Measurements from ENCODE around the gene DGCR2. TPM values are rescaled to one million over a fixed set of nuclear protein-coding genes. Genes with fewer than 3 reads are reported as not detected.

DGCR2 gene
- total and polyA plus RNA-seq, 2 experiments from 2014 or later: 18.5 to 83.0 TPM

GRCh38 chr22:19051381-19052072, 70.7 kb downstream of the DGCR2 start:
- Histone ChIP-seq H3K36me3 (ENCODE audit: insufficient read depth) (peaks cover 3% of the 10 kb centered on the region), H3K4me1 (ENCODE audit: insufficient read depth) (no peaks in the 10 kb centered on the region), H3K27me3 (ENCODE audit: insufficient read depth) (no peaks in the 10 kb centered on the region), H3K9me2 (ENCODE audit: insufficient read depth) (no peaks in the 10 kb centered on the region), H3K4me3 (no peak overlapping the region), H3K79me2 (replicated peaks; ENCODE audit: insufficient read depth) (no peaks in the 10 kb centered on the region; the same call in 1 of the 2 replicates), H3K27ac (ENCODE audit: low read depth) (no peak overlapping the region), H2AFZ (no peak overlapping the region), H3K4me2 (no peak overlapping the region), H3F3A (replicated peaks; ENCODE audit: low read depth) (no peaks in the 10 kb centered on the region), H4K20me1 (replicated peaks; ENCODE audit: insufficient read depth) (peaks cover 12% of the 10 kb centered on the region)
- TF ChIP-seq ETS1 (IDR thresholded peaks at IDR 0.05) (no peak), ZNF331 (CRISPR knock-in tag; IDR thresholded peaks at IDR 0.05; ENCODE audit: low read depth) (no peak), JUNB (IDR thresholded peaks at IDR 0.05; ENCODE audit: unreplicated experiment) (no peak), CTCF (conservative IDR thresholded peaks at IDR 0.05; ENCODE audit: low read depth in 2 of 2) (no peak), NANOG (IDR thresholded peaks at IDR 0.05; ENCODE audit: borderline replicate concordance) (no peak), EZH2phosphoT487 (IDR thresholded peaks at IDR 0.05; ENCODE audit: unreplicated experiment) (no peak), ZNF462 (CRISPR knock-in tag; IDR thresholded peaks at IDR 0.05) (no peak), STAT1 (IDR thresholded peaks at IDR 0.05; ENCODE audit: unreplicated experiment) (no peak), CREB1 (CRISPR knock-in tag; IDR thresholded peaks at IDR 0.05; ENCODE audit: low read depth) (no peak), POLR2AphosphoS5 (IDR thresholded peaks at IDR 0.05; ENCODE audit: low read depth) (no peak), EZH2 (IDR thresholded peaks at IDR 0.05; ENCODE audit: low read depth, unreplicated experiment) (no peak), ZNF114 (CRISPR knock-in tag; IDR thresholded peaks at IDR 0.05) (no peak), REST (IDR thresholded peaks at IDR 0.05; ENCODE audit: unreplicated experiment) (no peak)
- Mint-ChIP-seq H3K4me3 (no peak overlapping the region), H3K27ac (0 out of 2 replicates have a peak overlapping the region, but pooled peaks have one; percentile 7), H3K4me1 (no peaks in the 10 kb centered on the region), H3K9me3 (no peaks in the 10 kb centered on the region; the same call in 2 of the 3 replicates), H3K36me3 (ENCODE audit: low read depth) (peaks cover 34% of the 10 kb centered on the region), H3K27me3 (ENCODE audit: insufficient read depth, low read depth, poor library complexity) (no peaks in the 10 kb centered on the region)
- DNase-seq (ENCODE audit: low spot score) (no peak), ATAC-seq (no peak)

Data from GM23338 (cell line).